NCI-H2029 treated with DMSO at 0.1 percent for 48 hours (cell line): ENCODE data around the gene MYADM.
A peak's percentile ranks its signal among the peaks of the same experiment; 100 is the strongest.
"Not testable (repeated sequence)": the region's sequence is repeated elsewhere in the genome, so short reads cannot be mapped to it uniquely, and the experiment has no call there.

Source experiments
- DNase-seq: peaks from one replicate; lab custom pipeline; 2025; lab: John Stamatoyannopoulos, UW

MYADM gene, protein sequence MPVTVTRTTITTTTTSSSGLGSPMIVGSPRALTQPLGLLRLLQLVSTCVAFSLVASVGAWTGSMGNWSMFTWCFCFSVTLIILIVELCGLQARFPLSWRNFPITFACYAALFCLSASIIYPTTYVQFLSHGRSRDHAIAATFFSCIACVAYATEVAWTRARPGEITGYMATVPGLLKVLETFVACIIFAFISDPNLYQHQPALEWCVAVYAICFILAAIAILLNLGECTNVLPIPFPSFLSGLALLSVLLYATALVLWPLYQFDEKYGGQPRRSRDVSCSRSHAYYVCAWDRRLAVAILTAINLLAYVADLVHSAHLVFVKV

GRCh38 chr19:53867225-53868090 is at the start of gene MYADM:
Gene MYADM (plus strand): TSS chr19:53867883. CDS start chr19:53873530, 5,647 bp downstream.
- peak; percentile 59 for DNase-seq

DNA sequence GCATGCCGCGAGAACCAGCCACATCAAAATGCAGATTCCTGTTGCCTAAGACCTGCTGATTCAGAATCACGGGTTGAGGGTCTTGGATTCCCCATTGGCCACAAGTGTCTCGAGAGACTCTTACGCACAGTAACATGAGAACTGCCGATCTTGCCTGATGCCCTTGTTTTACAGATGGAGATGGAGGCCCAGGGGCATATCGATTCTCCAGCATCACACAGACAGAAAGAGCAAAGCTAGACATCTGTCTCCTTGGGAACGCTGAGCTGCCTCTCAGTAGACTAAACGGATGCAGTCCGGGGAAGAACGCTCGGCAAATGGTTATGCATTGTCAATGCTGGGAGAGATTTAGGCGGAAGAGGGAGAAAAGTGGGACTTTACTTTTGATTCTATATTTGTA is 48.9 kb upstream of the MYADM start:
- DNase-seq = no peak

GRCh38 chr19:53819861-53820260 is 47.8 kb upstream of the MYADM start:
- DNase-seq = no peak

DNA sequence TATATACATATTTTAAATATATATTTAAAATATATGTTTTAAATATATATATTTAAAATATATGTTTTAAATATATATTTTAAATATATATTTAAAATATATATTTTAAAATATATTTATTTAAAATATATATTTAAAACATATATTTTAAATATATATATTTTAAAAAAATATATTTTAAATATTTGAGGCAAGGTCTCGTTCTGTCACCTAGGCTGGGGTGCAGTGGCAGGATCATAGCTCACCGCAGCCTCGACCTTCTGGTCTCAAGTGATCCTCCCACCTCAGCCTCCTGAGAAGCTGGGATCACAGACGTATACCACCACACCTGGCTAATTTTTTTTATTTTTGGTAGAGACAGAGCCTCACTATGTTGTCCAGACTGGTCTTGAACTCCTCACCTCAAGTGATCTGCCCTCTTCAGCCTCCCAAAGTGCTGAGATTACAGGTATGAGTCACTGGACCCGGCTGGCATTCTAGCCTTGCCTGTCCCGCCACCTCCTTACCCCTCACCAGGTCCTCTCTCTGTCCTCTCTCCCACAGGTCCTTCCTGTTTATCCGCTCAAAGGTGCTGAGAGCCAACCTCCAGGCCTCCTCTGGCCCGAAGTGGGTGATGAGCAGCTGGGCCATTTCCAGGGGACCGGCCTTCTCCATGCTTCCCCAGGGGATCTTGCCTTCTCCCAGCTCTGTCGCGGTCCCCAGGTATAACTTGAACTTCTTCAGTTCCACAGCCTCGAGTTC is 44.1 kb upstream of the MYADM start:
- DNase-seq = no peak

- no peak for DNase-seq
Measured at GRCh38 chr19:53824134-53824611, 43.5 kb upstream of the MYADM start, which contains the start of gene NLRP12. Gene NLRP12 (minus strand): TSS chr19:53824314. CDS start chr19:53824174, 140 bp downstream.

- no peak for DNase-seq
Measured at GRCh38 chr19:53826876-53827275, 40.8 kb upstream of the MYADM start.

DNA sequence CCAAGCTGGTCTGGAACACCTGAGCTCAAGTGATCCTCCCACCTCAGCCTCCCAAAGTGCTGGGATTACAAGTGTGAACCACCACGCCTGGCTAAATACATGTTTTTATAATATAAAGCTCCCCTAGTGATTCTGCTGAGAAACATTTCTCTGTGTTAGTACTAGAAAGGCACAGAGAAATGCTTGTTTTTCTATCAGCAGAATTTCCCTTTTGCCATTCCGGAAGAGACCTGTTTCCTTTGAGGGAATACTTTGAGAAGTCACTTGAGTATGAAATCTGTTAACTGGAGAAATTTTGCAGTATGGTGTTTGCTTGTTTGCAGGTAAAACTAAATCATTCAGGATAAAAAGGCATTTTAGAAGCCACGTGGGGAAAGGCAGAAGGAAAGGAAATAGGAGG is 39.2 kb upstream of the MYADM start:
- DNase-seq = no peak

- not testable (repeated sequence) for DNase-seq
Measured at GRCh38 chr19:53832861-53833260, 34.8 kb upstream of the MYADM start.

- not testable (repeated sequence) for DNase-seq
Measured at GRCh38 chr19:53838446-53838845, 29.2 kb upstream of the MYADM start.

GRCh38 chr19:53840241-53840640 is 27.4 kb upstream of the MYADM start:
- DNase-seq = not testable (repeated sequence)

DNA sequence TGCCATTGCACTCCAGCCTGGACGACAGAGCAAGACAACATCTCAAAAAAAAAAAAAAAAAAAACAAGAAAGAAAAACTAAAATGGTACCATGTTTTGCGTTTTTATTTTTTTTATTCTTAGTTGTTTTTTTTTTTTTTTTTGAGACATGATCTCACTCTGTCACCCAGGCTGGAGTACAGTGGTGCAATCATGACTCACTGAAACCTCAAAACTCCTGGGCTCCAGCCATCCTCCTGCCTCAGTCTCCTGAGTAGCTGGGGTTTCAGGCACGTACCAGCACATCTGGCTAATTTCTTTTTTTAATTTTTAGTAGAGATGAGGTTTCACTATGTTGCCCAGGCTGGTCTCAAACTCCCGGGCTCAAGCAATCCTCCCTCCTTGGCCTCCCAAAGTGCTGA is 26.8 kb upstream of the MYADM start:
- not testable (repeated sequence) for DNase-seq

- DNase-seq = no peak
Measured at GRCh38 chr19:53844849-53845246, 22.8 kb upstream of the MYADM start.

DNA sequence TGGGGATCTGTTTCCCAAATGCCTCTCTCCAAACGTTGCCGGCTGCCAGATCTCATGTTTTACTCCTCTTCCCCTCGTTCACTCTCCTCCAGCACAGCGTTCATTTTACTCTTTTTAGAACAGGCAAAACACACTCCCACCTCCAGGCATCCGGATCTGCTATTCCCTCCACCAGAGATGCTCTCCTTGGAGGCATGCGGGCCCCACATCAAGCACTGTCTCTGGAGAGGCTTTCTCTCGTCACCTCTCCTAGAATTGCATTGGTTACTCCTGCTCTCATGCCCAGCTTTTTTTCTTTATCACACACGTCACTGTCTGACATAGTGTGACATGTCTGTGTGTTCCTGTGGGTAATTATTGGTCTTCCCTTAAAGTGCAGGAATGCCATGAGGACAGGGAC is 20.1 kb upstream of the MYADM start:
- no peak for DNase-seq

DNA sequence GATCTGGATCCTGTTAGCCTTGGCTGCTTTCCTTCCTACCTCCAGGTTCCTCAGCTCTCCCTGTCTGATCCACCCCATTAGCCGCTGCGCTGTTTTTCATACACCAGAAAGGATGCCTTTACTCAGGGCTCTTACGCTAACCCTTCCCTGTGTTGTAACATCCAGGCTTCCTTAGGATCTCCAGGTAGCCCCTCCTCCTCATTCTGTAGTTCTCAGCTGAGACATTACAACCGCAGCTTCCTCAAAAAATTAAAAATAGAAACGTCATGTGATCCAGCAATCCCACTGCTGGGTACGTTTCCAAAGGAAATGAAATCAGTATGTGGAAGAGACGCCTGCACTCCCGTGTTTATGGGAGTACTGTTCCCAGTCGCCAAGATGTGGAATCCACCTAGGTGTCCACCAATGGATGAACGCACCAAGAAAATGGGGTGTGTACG is 18.4 kb upstream of the MYADM start:
- DNase-seq = no peak

DNA sequence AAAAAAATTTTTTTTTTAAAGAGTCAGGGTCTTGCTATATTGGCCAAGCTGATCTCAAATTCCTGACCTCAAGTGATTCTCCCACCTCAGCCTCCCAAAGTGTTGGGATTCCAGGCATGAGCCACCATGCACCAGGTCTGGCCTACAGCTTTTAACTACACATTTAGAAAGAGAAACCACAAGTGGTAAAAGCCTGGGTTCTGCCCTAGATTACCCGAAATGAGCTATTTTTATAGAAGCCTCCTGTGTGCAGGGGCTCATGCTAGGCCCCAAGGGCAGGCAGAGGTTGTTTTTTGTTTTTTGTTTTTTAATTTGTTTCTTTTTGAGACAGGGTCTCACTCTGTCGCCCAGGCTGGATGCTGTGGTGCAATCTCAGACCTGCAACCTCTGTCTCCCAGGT is 14.0 kb upstream of the MYADM start:
- DNase-seq = no peak

- no peak for DNase-seq
Measured at GRCh38 chr19:53864308-53864836, 3.3 kb upstream of the MYADM start.

GRCh38 chr19:53865523-53865917 is 2.2 kb upstream of the MYADM start:
- DNase-seq = no peak

GRCh38 chr19:53865918-53866864 is 1.5 kb upstream of the MYADM start:
- DNase-seq = no peak

GRCh38 chr19:53866865-53867224 is 838 bp upstream of the MYADM start:
- DNase-seq = no peak

DNA sequence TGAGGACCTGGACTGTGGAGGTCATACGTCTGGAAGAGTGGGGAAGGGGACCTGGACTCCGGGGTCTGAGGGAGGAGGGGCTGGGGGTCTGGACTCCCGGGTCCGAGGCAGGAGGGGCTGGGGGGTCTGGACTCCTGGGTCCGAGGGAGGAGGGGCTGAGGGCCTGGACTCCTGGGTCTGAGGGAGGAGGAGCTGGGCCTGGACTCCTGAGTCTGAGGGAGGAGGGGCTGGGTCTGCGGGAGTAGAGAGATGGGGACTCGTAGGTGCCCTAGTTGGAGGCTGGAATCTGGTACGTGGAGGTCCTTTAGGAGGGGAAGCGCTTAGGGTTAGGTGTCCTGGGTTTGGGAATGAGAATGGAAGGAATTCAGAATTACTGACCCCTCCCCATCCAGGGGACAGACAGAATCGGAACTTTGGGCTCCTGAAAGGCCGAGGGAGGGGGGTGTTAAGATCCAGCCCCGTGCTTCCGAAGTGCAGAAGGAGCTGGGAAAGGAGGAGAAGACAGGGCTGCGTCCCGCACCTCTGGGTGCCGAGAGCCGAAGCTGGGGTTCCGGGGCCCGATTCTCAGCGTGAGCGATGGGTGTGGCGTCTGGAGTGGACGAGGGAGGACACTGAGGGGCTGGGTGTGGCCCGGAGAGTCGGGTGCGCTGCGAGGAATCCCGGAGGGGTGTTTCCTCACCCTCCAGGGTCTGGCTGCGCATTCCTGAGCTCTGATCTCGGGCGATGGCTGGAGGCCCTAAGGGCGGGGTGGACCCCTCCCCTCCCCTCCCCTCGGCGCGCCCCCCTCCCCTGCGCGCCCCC is 608 bp downstream of the MYADM start:
- DNase-seq = no peak
